OCI-LY3 (cell line): ENCODE measurements around the gene B3GALT6.

Experiments used
- H2AFZ ChIP-seq: fragments of 200-600, 300-600 bp; shearing (Covaris generic); 2 replicates; pipeline ENCODE4 v1.6.0; 2014; ENCODE audit warnings: antibody characterized with exemption, low read depth, low read length
- H3K27ac ChIP-seq: fragments of 200-600, 300-600 bp; sonication (generic); 2 replicates; pipeline ENCODE4 v1.5.1; 2014; ENCODE audit warnings: mild to moderate bottlenecking, low read length, moderate library complexity, mixed read lengths
- H3K27me3 ChIP-seq: fragments of 200-600, 300-600 bp; sonication (generic); 2 replicates; pipeline ENCODE4 v1.6.1; 2014; ENCODE audit warnings: low read depth, low read length, mixed read lengths
- H3K36me3 ChIP-seq: fragments of 200-600, 300-600 bp; sonication (generic); replicated peaks from 2 replicates; pipeline ENCODE3; 2014; ENCODE audit warnings: low read depth, low read length, mixed read lengths
- H3K4me1 ChIP-seq: fragments of 300-600, 200-600 bp; sonication (generic); 2 replicates; pipeline ENCODE4 v1.6.1; 2014; ENCODE audit warnings: low read length, mixed read lengths
- H3K4me2 ChIP-seq: fragments of 200-600, 300-600 bp; sonication (generic); 2 replicates; pipeline ENCODE4 v1.6.1; 2014; ENCODE audit warnings: low read length, mixed read lengths
- H3K4me3 ChIP-seq: fragments of 300-600, 200-600 bp; sonication (generic); 2 replicates; pipeline ENCODE4 v1.5.1; 2014; ENCODE audit warnings: antibody characterized with exemption, mild to moderate bottlenecking, low read length, moderate library complexity
- H3K79me2 ChIP-seq: fragments of 300-600, 200-600 bp; shearing (Covaris generic); 2 replicates; pipeline ENCODE4 v1.6.1; 2014; ENCODE audit warnings: mild to moderate bottlenecking, low read length, mixed read lengths
- H3K9ac ChIP-seq: fragments of 300-600, 200-600 bp; shearing (Covaris generic); 2 replicates; pipeline ENCODE4 v1.6.0; 2014; ENCODE audit warnings: mild to moderate bottlenecking, low read length, moderate library complexity
- H3K9me3 ChIP-seq: fragments of 200-600, 300-600 bp; shearing (Covaris generic); 2 replicates; pipeline ENCODE4 v1.6.1; 2014; ENCODE audit warnings: low read length, mixed read lengths; ENCODE audit not compliant: insufficient read depth
- H4K20me1 ChIP-seq: fragments of 200-600, 300-600 bp; sonication (generic); 2 replicates; pipeline ENCODE4 v1.6.1; 2016; ENCODE audit warnings: low read length, mixed read lengths; ENCODE audit not compliant: insufficient read depth
- EZH2phosphoT487 ChIP-seq: fragments of 200-600 bp; shearing (Covaris generic); IDR thresholded peaks from 2 replicates; pipeline ENCODE4 v1.6.1; 2018; ENCODE audit warnings: antibody characterized with exemption, mixed run types, low read depth
- TF ChIP-seq, protein P1 (sequence below): fragments of 200-600, 300-600 bp; sonication (generic); IDR thresholded peaks from 2 replicates; pipeline ENCODE4 v1.5.1; 2014; ENCODE audit warnings: antibody characterized with exemption, low read length, low read depth

The B3GALT6 gene

DNA sequence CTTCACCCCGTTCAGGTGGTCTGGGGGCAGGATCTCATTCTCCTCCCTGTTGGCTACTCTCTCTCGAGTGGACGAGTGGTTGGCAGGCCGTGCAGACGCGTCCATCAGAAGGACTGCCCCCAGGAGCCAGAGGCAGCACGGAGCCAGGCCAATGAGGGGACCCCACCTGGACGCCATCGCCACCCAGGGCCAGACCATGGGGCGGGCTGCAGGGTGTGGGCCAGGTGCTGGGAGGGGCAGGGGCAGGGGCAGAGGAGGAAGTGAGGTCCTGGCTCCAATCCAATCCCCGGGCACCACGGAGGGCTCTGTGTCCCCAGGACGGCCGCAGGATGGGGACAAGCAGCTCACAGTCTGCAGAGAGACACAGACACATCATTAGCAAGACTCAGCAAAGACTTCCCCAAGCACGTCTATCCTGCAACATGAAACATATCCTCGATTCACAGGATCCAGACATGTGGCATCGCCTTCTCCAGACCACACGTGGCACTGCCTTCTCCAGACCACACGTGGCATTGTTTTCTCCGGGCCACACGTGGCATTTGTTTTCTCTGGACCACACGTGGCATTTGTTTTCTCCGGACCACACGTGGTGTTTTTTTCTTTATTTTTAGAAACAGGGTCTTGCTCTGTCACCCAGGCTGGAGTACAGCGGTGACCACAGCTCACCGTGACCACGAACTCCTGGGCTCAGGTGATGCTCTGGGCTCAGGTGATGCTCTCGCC, 3.3 kb upstream of the B3GALT6 start:
- Histone ChIP-seq H3K27ac (no peak overlapping the region), H3K9me3 (no peaks in the 10 kb centered on the region), H3K36me3 (peaks cover 42% of the 10 kb centered on the region), H3K4me3 (no peak overlapping the region), H3K79me2 (peaks cover 88% of the 10 kb centered on the region), H3K27me3 (no peaks in the 10 kb centered on the region), H3K9ac (no peak overlapping the region), H2AFZ (no peak overlapping the region), H3K4me1 (peaks cover 16% of the 10 kb centered on the region), H3K4me2 (no peak overlapping the region), H4K20me1 (peaks cover 4% of the 10 kb centered on the region; the same call in 1 of the 2 replicates)
- no peak for TF ChIP-seq EZH2phosphoT487
- TF ChIP-seq, protein P1, sequence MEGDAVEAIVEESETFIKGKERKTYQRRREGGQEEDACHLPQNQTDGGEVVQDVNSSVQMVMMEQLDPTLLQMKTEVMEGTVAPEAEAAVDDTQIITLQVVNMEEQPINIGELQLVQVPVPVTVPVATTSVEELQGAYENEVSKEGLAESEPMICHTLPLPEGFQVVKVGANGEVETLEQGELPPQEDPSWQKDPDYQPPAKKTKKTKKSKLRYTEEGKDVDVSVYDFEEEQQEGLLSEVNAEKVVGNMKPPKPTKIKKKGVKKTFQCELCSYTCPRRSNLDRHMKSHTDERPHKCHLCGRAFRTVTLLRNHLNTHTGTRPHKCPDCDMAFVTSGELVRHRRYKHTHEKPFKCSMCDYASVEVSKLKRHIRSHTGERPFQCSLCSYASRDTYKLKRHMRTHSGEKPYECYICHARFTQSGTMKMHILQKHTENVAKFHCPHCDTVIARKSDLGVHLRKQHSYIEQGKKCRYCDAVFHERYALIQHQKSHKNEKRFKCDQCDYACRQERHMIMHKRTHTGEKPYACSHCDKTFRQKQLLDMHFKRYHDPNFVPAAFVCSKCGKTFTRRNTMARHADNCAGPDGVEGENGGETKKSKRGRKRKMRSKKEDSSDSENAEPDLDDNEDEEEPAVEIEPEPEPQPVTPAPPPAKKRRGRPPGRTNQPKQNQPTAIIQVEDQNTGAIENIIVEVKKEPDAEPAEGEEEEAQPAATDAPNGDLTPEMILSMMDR: no peak

DNA sequence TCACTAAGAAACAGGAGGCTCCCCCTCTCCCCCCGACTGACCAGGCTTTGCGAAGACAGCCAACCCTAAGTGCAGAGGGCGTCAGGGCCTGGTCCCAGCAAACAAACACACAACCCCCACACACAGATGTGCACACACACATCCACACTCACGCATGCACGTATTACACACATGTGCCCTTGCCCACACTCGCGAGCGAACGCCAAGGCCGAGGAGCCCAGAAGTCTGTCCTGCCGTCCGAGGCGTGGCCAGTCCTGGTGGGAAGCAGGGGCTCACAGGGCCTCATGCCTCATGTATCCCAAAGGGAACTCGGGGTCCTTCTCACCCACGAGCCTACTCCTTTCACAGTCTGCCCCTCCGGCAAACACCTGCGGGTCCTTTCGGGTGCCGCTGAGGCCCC, 2.3 kb upstream of the B3GALT6 start:
- peaks cover 10% of the 10 kb centered on the region; the same call in 1 of the 2 replicates for H4K20me1 ChIP-seq
- no peak overlapping the region for H3K9ac ChIP-seq
- no peak overlapping the region for H2AFZ ChIP-seq
- no peak overlapping the region for H3K4me2 ChIP-seq
- peaks cover 92% of the 10 kb centered on the region for H3K79me2 ChIP-seq
- peaks cover 16% of the 10 kb centered on the region for H3K4me1 ChIP-seq
- no peaks in the 10 kb centered on the region for H3K9me3 ChIP-seq
- H3K27ac ChIP-seq: no peak overlapping the region
- peaks cover 51% of the 10 kb centered on the region for H3K36me3 ChIP-seq
- H3K4me3 ChIP-seq: no peak overlapping the region
- H3K27me3 ChIP-seq: no peaks in the 10 kb centered on the region
- no peak for TF ChIP-seq EZH2phosphoT487
- TF ChIP-seq, protein P1: no peak

DNA sequence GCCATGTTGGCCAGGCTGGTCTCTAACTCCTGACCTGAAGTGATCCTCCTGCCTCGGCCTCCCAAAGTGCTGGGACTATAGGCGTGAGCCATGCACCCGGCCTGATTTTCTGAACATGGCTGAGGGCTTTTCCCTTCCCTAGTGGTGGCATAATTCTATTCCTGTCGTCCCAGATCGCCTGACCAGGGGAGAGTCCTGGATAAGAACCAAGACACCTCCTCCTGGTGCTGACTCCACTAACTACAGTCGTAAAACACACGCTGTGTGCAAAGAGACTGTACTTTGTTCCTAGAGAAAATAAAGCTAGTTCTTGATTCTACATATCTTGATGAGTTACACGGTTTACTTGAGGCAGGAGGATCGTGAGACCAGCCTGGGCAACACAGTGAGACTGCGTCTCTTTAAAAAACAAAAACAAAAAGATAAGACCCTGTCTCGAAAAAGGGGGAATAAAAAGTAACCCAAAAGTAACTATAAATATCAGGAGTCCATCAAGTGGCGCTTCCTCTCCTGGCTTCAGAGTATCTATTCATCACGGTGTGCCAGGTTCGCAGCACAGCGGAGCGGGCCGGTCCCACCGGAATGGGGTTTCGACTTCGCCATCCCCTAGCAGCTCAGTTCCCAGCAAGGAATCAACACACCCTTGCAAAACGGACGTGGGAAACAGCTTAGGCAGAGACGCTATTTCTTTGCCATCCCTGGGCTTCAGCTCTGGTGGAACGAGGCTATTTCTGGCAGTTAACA, 1.2 kb upstream of the B3GALT6 start:
- no peak overlapping the region for H2AFZ ChIP-seq
- no peak for TF ChIP-seq EZH2phosphoT487
- TF ChIP-seq, protein P1: no peak
- peaks cover 50% of the 10 kb centered on the region for H3K36me3 ChIP-seq
- peak overlapping the region; percentile 94 for H3K9ac ChIP-seq
- no peaks in the 10 kb centered on the region for H3K9me3 ChIP-seq
- peaks cover 10% of the 10 kb centered on the region; the same call in 1 of the 2 replicates for H4K20me1 ChIP-seq
- H3K4me3 ChIP-seq: peak overlapping the region; percentile 96
- no peaks in the 10 kb centered on the region for H3K27me3 ChIP-seq
- peak overlapping the region; percentile 59 for H3K27ac ChIP-seq
- peaks cover 16% of the 10 kb centered on the region for H3K4me1 ChIP-seq
- H3K4me2 ChIP-seq: peak overlapping the region; percentile 94
- H3K79me2 ChIP-seq: peaks cover 82% of the 10 kb centered on the region
